ENCODE data around the gene DLGAP1.
"Not testable (repeated sequence)": the region's sequence is repeated elsewhere in the genome, so short reads cannot be mapped to it uniquely, and the experiment has no call there.

Gene DLGAP1

GRCh38 chr18:4063545-4063944 lies 391.6 kb downstream of the DLGAP1 start:
- DNase-seq: no peak

GRCh38 chr18:4060427-4061281 lies 394.5 kb downstream of the DLGAP1 start:
- DNase-seq: no peak

- no peak for DNase-seq
Measured at GRCh38 chr18:4058179-4058578, 396.9 kb downstream of the DLGAP1 start.

- DNase-seq: no peak
Measured at GRCh38 chr18:4040391-4041092, 414.6 kb downstream of the DLGAP1 start.

GRCh38 chr18:4035521-4035920 lies 419.6 kb downstream of the DLGAP1 start:
- no peak for DNase-seq

GRCh38 chr18:4034815-4035214 lies 420.3 kb downstream of the DLGAP1 start:
- not testable (repeated sequence) for DNase-seq

- no peak for DNase-seq
Measured at GRCh38 chr18:4026542-4026941, 428.6 kb downstream of the DLGAP1 start.

- DNase-seq: no peak
Measured at GRCh38 chr18:4024702-4025101, 430.4 kb downstream of the DLGAP1 start.

GRCh38 chr18:4022749-4023148 lies 432.4 kb downstream of the DLGAP1 start:
- not testable (repeated sequence) for DNase-seq

- no peak for DNase-seq
Measured at GRCh38 chr18:4020026-4020425, 435.1 kb downstream of the DLGAP1 start.

GRCh38 chr18:4017480-4017879 lies 437.6 kb downstream of the DLGAP1 start:
- peak; percentile 21 for DNase-seq

- DNase-seq: no peak
Measured at GRCh38 chr18:4016391-4017049, 438.6 kb downstream of the DLGAP1 start.

- no peak for DNase-seq
Measured at GRCh38 chr18:4007846-4008245, 447.3 kb downstream of the DLGAP1 start.

- no peak for DNase-seq
Measured at GRCh38 chr18:4004183-4004829, 450.8 kb downstream of the DLGAP1 start.

- no peak for DNase-seq
Measured at GRCh38 chr18:3998698-3999333, 456.3 kb downstream of the DLGAP1 start.

GRCh38 chr18:3995476-3996102 lies 459.5 kb downstream of the DLGAP1 start:
- DNase-seq: no peak

- DNase-seq: no peak
Measured at GRCh38 chr18:3993941-3994687, 461.0 kb downstream of the DLGAP1 start.

- DNase-seq: no peak
Measured at GRCh38 chr18:3985664-3986063, 469.4 kb downstream of the DLGAP1 start.

GRCh38 chr18:3985020-3985419 lies 470.1 kb downstream of the DLGAP1 start:
- no peak for DNase-seq

- no peak for DNase-seq
Measured at GRCh38 chr18:3984163-3984757, 470.8 kb downstream of the DLGAP1 start.
